Astrocyte of the spinal cord (primary cell): ENCODE results near the gene FANK1.
"Not testable (repeated sequence)": the region's sequence is repeated elsewhere in the genome, so short reads cannot be mapped to it uniquely, and the experiment has no call there.

Experiments used
- DNase-seq: peaks from one replicate; pipeline ENCODE4 v3.0.0; 2011; ENCODE audit warnings: low read depth, low spot score
- H3K4me3 ChIP-seq: 2 replicates; pipeline ENCODE4 v1.5.1; 2011; ENCODE audit warnings: low read depth, mild to moderate bottlenecking, low read length, moderate library complexity
- in situ Hi-C: cut with HindIII; loops from 2 replicates; pipeline ENCODE4 v1.10.0; 2017; ENCODE audit warnings: low sequenced_read_pairs
- TF ChIP-seq, protein P1 (sequence below): IDR thresholded peaks from 2 replicates; pipeline ENCODE4 v1.5.1; 2012; ENCODE audit warnings: low read depth, mild to moderate bottlenecking, low read length, inconsistent platforms

Gene FANK1

DNA sequence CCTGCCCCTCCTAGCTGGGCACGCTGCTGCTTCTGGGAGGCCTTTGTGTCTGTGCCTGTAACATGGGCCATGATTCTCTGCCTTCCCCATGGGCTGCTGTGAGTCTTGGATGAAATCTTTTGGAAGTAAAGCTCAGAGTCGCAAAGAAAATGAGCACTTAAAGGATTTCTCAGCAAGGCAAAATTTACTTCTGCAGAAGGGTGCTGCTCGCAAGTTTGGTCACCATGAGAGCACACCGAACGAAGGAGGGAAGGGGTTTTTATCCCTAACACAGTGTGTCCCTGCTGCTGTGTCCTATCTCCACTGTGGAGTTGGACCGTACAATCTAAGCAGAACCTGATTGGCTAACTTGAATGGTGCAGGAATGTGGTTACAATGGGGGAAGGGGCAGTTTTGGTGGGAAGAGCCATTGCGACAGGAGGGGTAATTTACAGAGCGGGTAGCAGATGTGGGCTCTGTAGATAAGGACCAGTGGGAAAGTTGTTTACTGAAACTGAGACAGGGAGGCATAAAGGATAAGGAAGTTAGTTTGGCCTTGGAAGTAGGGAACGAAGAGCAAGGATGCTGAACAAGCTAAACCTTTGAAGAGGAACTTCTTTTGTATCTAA, 57.5 kb downstream of the FANK1 start:
- DNase-seq: no peak
- TF ChIP-seq, protein P1, sequence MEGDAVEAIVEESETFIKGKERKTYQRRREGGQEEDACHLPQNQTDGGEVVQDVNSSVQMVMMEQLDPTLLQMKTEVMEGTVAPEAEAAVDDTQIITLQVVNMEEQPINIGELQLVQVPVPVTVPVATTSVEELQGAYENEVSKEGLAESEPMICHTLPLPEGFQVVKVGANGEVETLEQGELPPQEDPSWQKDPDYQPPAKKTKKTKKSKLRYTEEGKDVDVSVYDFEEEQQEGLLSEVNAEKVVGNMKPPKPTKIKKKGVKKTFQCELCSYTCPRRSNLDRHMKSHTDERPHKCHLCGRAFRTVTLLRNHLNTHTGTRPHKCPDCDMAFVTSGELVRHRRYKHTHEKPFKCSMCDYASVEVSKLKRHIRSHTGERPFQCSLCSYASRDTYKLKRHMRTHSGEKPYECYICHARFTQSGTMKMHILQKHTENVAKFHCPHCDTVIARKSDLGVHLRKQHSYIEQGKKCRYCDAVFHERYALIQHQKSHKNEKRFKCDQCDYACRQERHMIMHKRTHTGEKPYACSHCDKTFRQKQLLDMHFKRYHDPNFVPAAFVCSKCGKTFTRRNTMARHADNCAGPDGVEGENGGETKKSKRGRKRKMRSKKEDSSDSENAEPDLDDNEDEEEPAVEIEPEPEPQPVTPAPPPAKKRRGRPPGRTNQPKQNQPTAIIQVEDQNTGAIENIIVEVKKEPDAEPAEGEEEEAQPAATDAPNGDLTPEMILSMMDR: no peak
- H3K4me3 ChIP-seq: no peak overlapping the region
- in situ Hi-C loops: no loop called here

DNA sequence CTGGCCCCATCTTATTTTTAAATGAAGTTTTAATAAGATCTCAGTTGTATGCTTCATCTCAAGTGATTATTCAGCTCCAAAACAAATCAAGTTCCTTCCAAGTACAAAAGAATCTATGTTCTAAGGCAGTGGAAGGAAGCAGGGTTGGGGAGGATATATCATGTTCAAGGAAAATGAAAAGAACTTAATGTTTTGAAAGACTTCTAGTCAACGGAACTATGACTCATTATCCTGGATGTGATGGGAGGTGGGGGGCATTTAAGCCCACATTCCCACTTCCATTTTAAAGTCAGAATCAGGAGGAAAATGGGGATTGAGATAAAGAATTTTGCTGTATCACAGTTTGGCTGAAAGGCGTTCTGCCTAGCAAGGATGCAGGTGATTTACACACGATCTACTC, 59.4 kb downstream of the FANK1 start:
- TF ChIP-seq, protein P1: no peak
- no peak for DNase-seq
- in situ Hi-C loops: no loop called here
- H3K4me3 ChIP-seq: no peak overlapping the region

DNA sequence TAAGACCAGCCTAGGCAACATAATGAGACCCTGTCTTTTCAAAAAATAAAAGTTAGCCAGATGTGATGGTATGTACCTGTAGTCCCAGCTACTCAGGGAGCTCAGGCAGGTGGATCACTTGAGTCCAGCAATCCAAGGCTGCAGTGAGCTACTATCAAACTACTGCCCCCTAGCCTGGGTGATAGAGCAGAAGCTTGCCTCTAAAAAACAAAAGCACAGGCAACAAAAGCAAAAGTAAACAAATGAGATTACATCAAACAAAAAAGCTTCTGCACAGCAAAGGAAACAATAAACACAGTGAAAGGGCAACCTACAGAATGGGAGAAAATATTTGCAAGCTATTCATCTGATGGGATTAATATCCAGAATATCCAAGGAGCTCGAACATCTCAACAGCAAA, 65.4 kb downstream of the FANK1 start:
- no peak overlapping the region for H3K4me3 ChIP-seq
- in situ Hi-C loops: no loop called here
- no peak for DNase-seq
- TF ChIP-seq, protein P1: no peak

DNA sequence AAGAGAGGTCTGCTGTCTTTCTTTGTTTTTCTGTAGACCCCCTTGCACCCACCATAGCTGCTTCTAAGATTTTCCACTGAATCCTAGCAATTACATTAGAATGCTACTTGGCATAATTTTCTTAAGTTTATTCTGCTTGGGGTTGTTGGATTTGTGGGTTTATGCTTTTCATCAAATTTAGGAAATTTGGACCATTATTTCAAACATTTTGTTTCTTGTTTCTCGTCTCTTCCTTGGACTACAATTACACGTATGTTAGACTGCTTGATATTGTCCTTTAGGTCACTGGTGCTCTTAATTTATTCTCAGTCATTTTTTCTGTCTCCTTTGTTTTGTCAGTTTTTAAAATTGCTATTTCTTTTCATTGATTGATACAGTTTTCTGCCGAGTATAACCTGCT, 65.8 kb downstream of the FANK1 start:
- TF ChIP-seq, protein P1: no peak

DNA sequence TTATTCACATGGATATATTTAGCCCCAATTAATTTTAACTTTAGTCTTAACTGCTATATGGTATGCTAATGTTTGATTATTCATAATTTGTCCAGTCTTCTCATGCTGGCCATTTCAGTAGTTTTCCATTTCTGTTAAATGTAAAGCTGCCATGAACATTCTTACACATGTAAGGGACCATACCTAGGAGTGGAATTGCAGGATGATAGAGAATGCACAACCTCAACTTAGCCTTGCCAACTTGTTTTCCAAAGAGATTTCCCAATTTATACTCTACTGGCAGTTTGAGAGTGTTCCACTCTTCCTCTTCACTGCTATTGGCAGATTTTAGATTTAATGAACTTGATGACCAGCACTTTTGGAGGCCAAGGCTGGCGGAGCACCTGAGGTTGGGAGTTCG, 68.2 kb downstream of the FANK1 start:
- TF ChIP-seq, protein P1: no peak
- H3K4me3 ChIP-seq: no peak overlapping the region
- no peak for DNase-seq
- in situ Hi-C loops: no loop called here

More for the DNA sequence above, 65.8 kb downstream of the FANK1 start:
- DNase-seq: no peak
- H3K4me3 ChIP-seq: no peak overlapping the region
- in situ Hi-C loops: no loop called here

DNA sequence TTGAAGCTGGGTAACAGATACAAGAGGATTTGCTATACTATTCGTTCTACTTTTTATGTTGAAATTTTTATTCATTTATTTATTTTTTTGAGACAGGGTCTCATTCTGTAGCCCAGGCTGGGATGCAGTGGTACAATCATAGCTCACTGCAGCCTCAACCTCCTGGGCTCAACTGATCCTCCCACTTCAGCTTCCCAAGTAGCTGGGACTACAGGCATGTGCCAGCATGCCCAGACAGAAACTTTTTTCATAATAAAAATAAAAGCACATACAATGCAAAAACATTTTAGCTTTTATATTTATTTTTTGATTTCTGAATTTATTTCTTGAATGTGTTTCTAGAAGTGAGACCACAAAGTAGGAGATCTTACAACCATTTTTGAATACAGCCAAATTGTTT, 71.2 kb downstream of the FANK1 start:
- TF ChIP-seq, protein P1: no peak
- in situ Hi-C loops: no loop called here
- H3K4me3 ChIP-seq: no peak overlapping the region
- no peak for DNase-seq

DNA sequence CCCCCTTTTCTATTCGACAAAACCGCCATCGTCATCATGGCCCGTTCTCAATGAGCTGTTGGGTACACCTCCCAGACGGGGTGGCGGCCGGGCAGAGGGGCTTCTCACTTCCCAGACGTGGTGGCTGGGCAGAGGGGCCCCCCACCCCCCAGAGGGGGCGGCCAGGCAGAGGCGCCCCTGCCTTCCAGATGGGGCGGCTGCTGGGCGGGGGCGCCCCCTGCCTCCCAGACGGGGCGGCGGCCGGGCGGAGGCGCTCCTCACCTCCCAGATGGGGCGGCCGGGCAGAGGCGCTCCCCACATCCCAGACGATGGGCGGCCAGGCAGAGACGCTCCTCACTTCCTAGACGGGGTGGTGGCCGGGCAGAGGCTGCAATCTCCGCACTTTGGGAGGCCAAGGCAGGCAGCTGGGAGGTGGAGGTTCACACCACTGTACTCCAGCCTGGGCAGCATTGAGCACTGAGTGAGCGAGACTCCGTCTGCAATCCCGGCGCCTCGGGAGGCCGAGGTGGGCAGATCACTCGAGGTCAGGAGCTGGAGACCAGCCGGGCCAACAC, 73.8 kb downstream of the FANK1 start:
- H3K4me3 ChIP-seq, DNase-seq, in situ Hi-C loops: not testable (repeated sequence)
